Gastrocnemius medialis (tissue), 4 donors: ENCODE results near the gene KCNB1. TPM values are rescaled to one million over a fixed set of nuclear protein-coding genes. Genes with fewer than 3 reads are reported as not detected.

Source experiments
- ATAC-seq, 2 donors: fragments of 150-250 bp; one replicate each; pipeline ENCODE4 v1.9.1; 2016
- DNase-seq, 2 donors: peaks; one replicate each; pipeline ENCODE4 v3.0.0-alpha.2; 2019
- H3K27ac ChIP-seq, 4 donors: fragments of 200-600 bp; sonication (generic); 1 replicate in 1 of 4; 2 replicates in 3 of 4; pipeline ENCODE4 v1.5.1; 2016 to 2018; ENCODE audit warnings: mild to moderate bottlenecking in 2 of 4, moderate library complexity in 1 of 4
- H3K27me3 ChIP-seq, 3 donors: fragments of 200-600 bp; sonication (generic) in 2 of 3; 1 replicate in 1 of 3; 2 replicates in 2 of 3; pipeline versions ENCODE4 v1.5.1 to v1.6.0; 2016 to 2019; ENCODE audit warnings: mild to moderate bottlenecking in 1 of 3, moderate library complexity in 1 of 3
- H3K36me3 ChIP-seq, 2 donors: fragments of 200-600 bp; sonication (generic) in 1 of 2; one replicate each; pipeline ENCODE4 v1.5.1; 2017 to 2018
- H3K4me1 ChIP-seq, 2 donors: fragments of 200-600 bp; sonication (generic) in 1 of 2; one replicate each; pipeline ENCODE4 v1.5.1; 2016 to 2017; ENCODE audit warnings: mild to moderate bottlenecking in 2 of 2
- H3K4me3 ChIP-seq, 4 donors: fragments of 200-600 bp; sonication (generic) in 3 of 4; 1 replicate in 1 of 4; 2 replicates in 3 of 4; pipeline ENCODE4 v1.5.1; 2016 to 2019; ENCODE audit warnings: mild to moderate bottlenecking in 2 of 4
- H3K9me3 ChIP-seq, 3 donors: fragments of 200-600 bp; sonication (generic) in 2 of 3; 1 replicate in 1 of 3; 2 replicates in 2 of 3; pipeline ENCODE4 v1.5.1; 2016 to 2019
- CTCF ChIP-seq, 5 experiments: fragments of 450-650 bp in 3 of 5; fragments of 200-600 bp in 2 of 5; sonication (generic) in 2 of 5; IDR thresholded peaks in 4 of 5; conservative IDR thresholded peaks in 1 of 5; 1 replicate in 4 of 5; 2 replicates in 1 of 5; pipeline ENCODE4 v1.5.1; 2016 to 2019; ENCODE audit warnings: antibody characterized with exemption in 5 of 5, mild to moderate bottlenecking in 3 of 5, moderate library complexity in 3 of 5
- POLR2A ChIP-seq, 2 donors: fragments of 450-650 bp; IDR thresholded peaks; one replicate each; pipeline ENCODE4 v1.6.1; 2017; ENCODE audit warnings: antibody characterized with exemption in 2 of 2, mild to moderate bottlenecking in 2 of 2, moderate library complexity in 2 of 2
- in situ Hi-C, 4 donors: fragments of 200-750 bp; cut with MboI; loops; one replicate each; pipeline versions ENCODE4 v1.15.0 to v1.8.0; 2017; ENCODE audit warnings: low sequenced_read_pairs in 4 of 4
- intact Hi-C: fragments of 100-400 bp; cut with DNase I; formaldehyde crosslinking; loops from one replicate; pipeline ENCODE4 v1.15.1; 2023; ENCODE audit warnings: low total_unique reads
- total RNA-seq, 4 donors: library from RNA; depleted of rRNA; stranded (reverse); fragments of >200 nt; gene quantifications; one replicate each; pipeline versions ENCODE4 v1.1.0 to v1.2.3, GENCODE V29; 2016

Gene KCNB1
- total RNA-seq, 4 donors from 2014 or later: 6.6 to 34.7 (median 9.4) TPM

- H3K9me3 ChIP-seq: no peaks in the 10 kb centered on the region
- H3K27ac ChIP-seq: no peak overlapping the region
- H3K4me3 ChIP-seq: no peak overlapping the region
- H3K27me3 ChIP-seq: no peaks in the 10 kb centered on the region
- peaks cover 0 to 4% of the 10 kb centered on the region in 2 donors for H3K36me3 ChIP-seq
- no peak for TF ChIP-seq CTCF (IDR thresholded peaks at IDR 0.05 in 4 of 5, conservative IDR thresholded peaks at IDR 0.05 in 1 of 5)
- TF ChIP-seq POLR2A (IDR thresholded peaks at IDR 0.05): no peak
- in situ Hi-C loops (no loop called here), intact Hi-C loops (no loop called here)
- DNase-seq: no peak
- peaks cover 0 to 6% of the 10 kb centered on the region in 2 donors for H3K4me1 ChIP-seq
- no peak for ATAC-seq
Observed at GRCh38 chr20:49468412-49468811, 14.1 kb downstream of the KCNB1 start.

GRCh38 chr20:49466114-49466912 lies 16.2 kb downstream of the KCNB1 start:
- DNase-seq (no peak), ATAC-seq (no peak)
- Histone ChIP-seq H3K4me3 (no peak overlapping the region), H3K36me3 (peaks cover 0 to 4% of the 10 kb centered on the region in 2 donors), H3K4me1 (peaks cover 0 to 6% of the 10 kb centered on the region in 2 donors), H3K27ac (no peak overlapping the region), H3K27me3 (no peaks in the 10 kb centered on the region), H3K9me3 (no peaks in the 10 kb centered on the region)
- TF ChIP-seq CTCF (IDR thresholded peaks at IDR 0.05 in 4 of 5, conservative IDR thresholded peaks at IDR 0.05 in 1 of 5) (no peak), POLR2A (IDR thresholded peaks at IDR 0.05) (no peak)
- intact Hi-C loops: no loop called here
- in situ Hi-C loops: no loop called here

GRCh38 chr20:49464556-49464955 lies 17.9 kb downstream of the KCNB1 start:
- ATAC-seq: no peak
- in situ Hi-C loops: no loop called here
- Histone ChIP-seq H3K4me1 (peaks cover 0 to 6% of the 10 kb centered on the region in 2 donors), H3K4me3 (no peak overlapping the region), H3K27me3 (no peaks in the 10 kb centered on the region), H3K9me3 (no peaks in the 10 kb centered on the region), H3K36me3 (peaks cover 0 to 4% of the 10 kb centered on the region in 2 donors), H3K27ac (no peak overlapping the region)
- intact Hi-C loops: no loop called here
- no peak for TF ChIP-seq CTCF (IDR thresholded peaks at IDR 0.05 in 4 of 5, conservative IDR thresholded peaks at IDR 0.05 in 1 of 5)
- no peak for TF ChIP-seq POLR2A (IDR thresholded peaks at IDR 0.05)
- DNase-seq: no peak

- intact Hi-C loops: no loop called here
- H3K4me3 ChIP-seq: no peak overlapping the region
- no peaks in the 10 kb centered on the region for H3K9me3 ChIP-seq
- in situ Hi-C loops: no loop called here
- no peak for TF ChIP-seq POLR2A (IDR thresholded peaks at IDR 0.05)
- TF ChIP-seq CTCF (IDR thresholded peaks at IDR 0.05 in 4 of 5, conservative IDR thresholded peaks at IDR 0.05 in 1 of 5): no peak
- H3K4me1 ChIP-seq: peaks cover 0 to 6% of the 10 kb centered on the region in 2 donors
- no peak for ATAC-seq
- H3K27ac ChIP-seq: no peak overlapping the region
- H3K36me3 ChIP-seq: no peaks in the 10 kb centered on the region
- no peaks in the 10 kb centered on the region for H3K27me3 ChIP-seq
- DNase-seq: no peak
Observed at GRCh38 chr20:49462626-49463025, 19.8 kb downstream of the KCNB1 start.
